HepG2 (cell line): Measurements from ENCODE around the gene DLL3. TPM values are rescaled to one million over a fixed set of nuclear protein-coding genes. Genes with fewer than 3 reads are reported as not detected.
A peak's percentile ranks its signal among the peaks of the same experiment; 100 is the strongest.

Experiments
- HNRNPL ChIP-seq: fragments of 200-400 bp; formaldehyde crosslinking; IDR thresholded peaks from 2 replicates; pipeline ENCODE4 v1.6.1; 2017; ENCODE audit warnings: mild to moderate bottlenecking, low read depth, low read length
- MNT ChIP-seq: fragments of 450-650 bp; IDR thresholded peaks from 2 replicates; pipeline ENCODE4 v1.6.1; 2016
- PAF1 ChIP-seq: IDR thresholded peaks from 2 replicates; pipeline ENCODE4 v1.6.1; 2016; ENCODE audit warnings: missing genetic modification reagents, missing compliant biosample characterization
- RAD21 ChIP-seq: fragments of 450-650 bp; formaldehyde crosslinking; IDR thresholded peaks from 2 replicates; pipeline ENCODE4 v1.5.0; 2020; ENCODE audit warnings: mild to moderate bottlenecking
- TSC22D2 ChIP-seq: sonication (generic); formaldehyde crosslinking; IDR thresholded peaks from 2 replicates; pipeline ENCODE4 v1.5.1; 2020; ENCODE audit warnings: missing genetic modification reagents, mild to moderate bottlenecking, borderline replicate concordance
- ZBTB20 ChIP-seq: sonication (generic); formaldehyde crosslinking; IDR thresholded peaks from 2 replicates; pipeline ENCODE4 v1.8.1; 2023; ENCODE audit warnings: missing genetic modification reagents, low read depth, mild to moderate bottlenecking, borderline replicate concordance
- ZKSCAN1 ChIP-seq: fragments of 150-350 bp; IDR thresholded peaks from 2 replicates; pipeline ENCODE4 v1.6.1; 2014; ENCODE audit warnings: low read length
- ZMYM3 ChIP-seq: sonication (generic); formaldehyde crosslinking; IDR thresholded peaks from 2 replicates; pipeline ENCODE4 v1.5.1; 2020; ENCODE audit warnings: mild to moderate bottlenecking, missing genetic modification reagents
- ZNF10 ChIP-seq: sonication (generic); formaldehyde crosslinking; IDR thresholded peaks from 2 replicates; pipeline ENCODE4 v1.4.0; 2020; ENCODE audit warnings: mild to moderate bottlenecking, low read depth, missing genetic modification reagents, borderline replicate concordance
- ZNF383 ChIP-seq: sonication (generic); formaldehyde crosslinking; IDR thresholded peaks from 2 replicates; pipeline ENCODE4 v1.4.0; 2020; ENCODE audit warnings: missing genetic modification reagents, mild to moderate bottlenecking, borderline replicate concordance
- ZNF414 ChIP-seq: sonication (generic); formaldehyde crosslinking; IDR thresholded peaks from 2 replicates; pipeline ENCODE4 v1.5.0; 2020; ENCODE audit warnings: missing genetic modification reagents
- ZNF430 ChIP-seq: sonication (generic); formaldehyde crosslinking; IDR thresholded peaks from 2 replicates; pipeline ENCODE4 v1.9.0; 2021; ENCODE audit warnings: mild to moderate bottlenecking, missing genetic modification reagents
- polyA plus RNA-seq, 8 experiments: library from polyadenylated mRNA; depleted of rRNA in 3 of 8; stranded (reverse) in 7 of 8; unstranded in 1 of 8; fragments of >200 nt; fragmentation: Illumina TruSeq in 4 of 8; extraction: Trizol in 4 of 8; gene quantifications; 2 replicates each; pipeline versions ENCODE4 v1.2.1 to v1.2.3, GENCODE V29; 2011 to 2016; ENCODE audit warnings: low read depth in 4 of 8, missing spikeins in 1 of 8, mixed read lengths in 1 of 8; ENCODE audit not compliant: insufficient read depth in 1 of 8
- total RNA-seq, 5 experiments: library from RNA; depleted of rRNA; stranded (reverse); fragments of >200 nt; fragmentation: Illumina TruSeq; extraction: Trizol; gene quantifications; 2 replicates each; pipeline ENCODE4 v1.2.3, GENCODE V29; 2016; ENCODE audit warnings: low read depth in 1 of 5
- TF ChIP-seq, protein P1 (sequence below): sonication (generic); formaldehyde crosslinking; conservative IDR thresholded peaks from 2 replicates; pipeline ENCODE4 v1.4.0; 2020; ENCODE audit warnings: missing genetic modification reagents
- TF ChIP-seq, protein P2 (sequence below): sonication (generic); formaldehyde crosslinking; IDR thresholded peaks from 2 replicates; pipeline ENCODE4 v1.4.0; 2020; ENCODE audit warnings: mild to moderate bottlenecking, missing genetic modification reagents
- TF ChIP-seq, protein P3 (sequence below): sonication (generic); formaldehyde crosslinking; IDR thresholded peaks from 2 replicates; pipeline ENCODE4 v1.4.0; 2020; ENCODE audit warnings: missing genetic modification reagents

The DLL3 gene
- total and polyA plus RNA-seq, 2 of the 13 experiments (the other 11 are each of a cell fraction or from before 2014, with no cell fraction given) = 0.35 to 0.55 TPM

- TF ChIP-seq ZNF414 (CRISPR knock-in tag) = no peak
- TF ChIP-seq, protein P1, sequence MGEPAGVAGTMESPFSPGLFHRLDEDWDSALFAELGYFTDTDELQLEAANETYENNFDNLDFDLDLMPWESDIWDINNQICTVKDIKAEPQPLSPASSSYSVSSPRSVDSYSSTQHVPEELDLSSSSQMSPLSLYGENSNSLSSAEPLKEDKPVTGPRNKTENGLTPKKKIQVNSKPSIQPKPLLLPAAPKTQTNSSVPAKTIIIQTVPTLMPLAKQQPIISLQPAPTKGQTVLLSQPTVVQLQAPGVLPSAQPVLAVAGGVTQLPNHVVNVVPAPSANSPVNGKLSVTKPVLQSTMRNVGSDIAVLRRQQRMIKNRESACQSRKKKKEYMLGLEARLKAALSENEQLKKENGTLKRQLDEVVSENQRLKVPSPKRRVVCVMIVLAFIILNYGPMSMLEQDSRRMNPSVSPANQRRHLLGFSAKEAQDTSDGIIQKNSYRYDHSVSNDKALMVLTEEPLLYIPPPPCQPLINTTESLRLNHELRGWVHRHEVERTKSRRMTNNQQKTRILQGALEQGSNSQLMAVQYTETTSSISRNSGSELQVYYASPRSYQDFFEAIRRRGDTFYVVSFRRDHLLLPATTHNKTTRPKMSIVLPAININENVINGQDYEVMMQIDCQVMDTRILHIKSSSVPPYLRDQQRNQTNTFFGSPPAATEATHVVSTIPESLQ = no peak
- TF ChIP-seq TSC22D2 (CRISPR knock-in tag) = peak; percentile 89
- no peak for TF ChIP-seq HNRNPL
- TF ChIP-seq RAD21 (CRISPR knock-in tag) = no peak
- no peak for TF ChIP-seq ZNF383 (CRISPR knock-in tag)
- TF ChIP-seq ZNF430 (CRISPR knock-in tag) = peak; percentile 80
- no peak for TF ChIP-seq ZMYM3
- no peak for TF ChIP-seq MNT
- TF ChIP-seq, protein P2, sequence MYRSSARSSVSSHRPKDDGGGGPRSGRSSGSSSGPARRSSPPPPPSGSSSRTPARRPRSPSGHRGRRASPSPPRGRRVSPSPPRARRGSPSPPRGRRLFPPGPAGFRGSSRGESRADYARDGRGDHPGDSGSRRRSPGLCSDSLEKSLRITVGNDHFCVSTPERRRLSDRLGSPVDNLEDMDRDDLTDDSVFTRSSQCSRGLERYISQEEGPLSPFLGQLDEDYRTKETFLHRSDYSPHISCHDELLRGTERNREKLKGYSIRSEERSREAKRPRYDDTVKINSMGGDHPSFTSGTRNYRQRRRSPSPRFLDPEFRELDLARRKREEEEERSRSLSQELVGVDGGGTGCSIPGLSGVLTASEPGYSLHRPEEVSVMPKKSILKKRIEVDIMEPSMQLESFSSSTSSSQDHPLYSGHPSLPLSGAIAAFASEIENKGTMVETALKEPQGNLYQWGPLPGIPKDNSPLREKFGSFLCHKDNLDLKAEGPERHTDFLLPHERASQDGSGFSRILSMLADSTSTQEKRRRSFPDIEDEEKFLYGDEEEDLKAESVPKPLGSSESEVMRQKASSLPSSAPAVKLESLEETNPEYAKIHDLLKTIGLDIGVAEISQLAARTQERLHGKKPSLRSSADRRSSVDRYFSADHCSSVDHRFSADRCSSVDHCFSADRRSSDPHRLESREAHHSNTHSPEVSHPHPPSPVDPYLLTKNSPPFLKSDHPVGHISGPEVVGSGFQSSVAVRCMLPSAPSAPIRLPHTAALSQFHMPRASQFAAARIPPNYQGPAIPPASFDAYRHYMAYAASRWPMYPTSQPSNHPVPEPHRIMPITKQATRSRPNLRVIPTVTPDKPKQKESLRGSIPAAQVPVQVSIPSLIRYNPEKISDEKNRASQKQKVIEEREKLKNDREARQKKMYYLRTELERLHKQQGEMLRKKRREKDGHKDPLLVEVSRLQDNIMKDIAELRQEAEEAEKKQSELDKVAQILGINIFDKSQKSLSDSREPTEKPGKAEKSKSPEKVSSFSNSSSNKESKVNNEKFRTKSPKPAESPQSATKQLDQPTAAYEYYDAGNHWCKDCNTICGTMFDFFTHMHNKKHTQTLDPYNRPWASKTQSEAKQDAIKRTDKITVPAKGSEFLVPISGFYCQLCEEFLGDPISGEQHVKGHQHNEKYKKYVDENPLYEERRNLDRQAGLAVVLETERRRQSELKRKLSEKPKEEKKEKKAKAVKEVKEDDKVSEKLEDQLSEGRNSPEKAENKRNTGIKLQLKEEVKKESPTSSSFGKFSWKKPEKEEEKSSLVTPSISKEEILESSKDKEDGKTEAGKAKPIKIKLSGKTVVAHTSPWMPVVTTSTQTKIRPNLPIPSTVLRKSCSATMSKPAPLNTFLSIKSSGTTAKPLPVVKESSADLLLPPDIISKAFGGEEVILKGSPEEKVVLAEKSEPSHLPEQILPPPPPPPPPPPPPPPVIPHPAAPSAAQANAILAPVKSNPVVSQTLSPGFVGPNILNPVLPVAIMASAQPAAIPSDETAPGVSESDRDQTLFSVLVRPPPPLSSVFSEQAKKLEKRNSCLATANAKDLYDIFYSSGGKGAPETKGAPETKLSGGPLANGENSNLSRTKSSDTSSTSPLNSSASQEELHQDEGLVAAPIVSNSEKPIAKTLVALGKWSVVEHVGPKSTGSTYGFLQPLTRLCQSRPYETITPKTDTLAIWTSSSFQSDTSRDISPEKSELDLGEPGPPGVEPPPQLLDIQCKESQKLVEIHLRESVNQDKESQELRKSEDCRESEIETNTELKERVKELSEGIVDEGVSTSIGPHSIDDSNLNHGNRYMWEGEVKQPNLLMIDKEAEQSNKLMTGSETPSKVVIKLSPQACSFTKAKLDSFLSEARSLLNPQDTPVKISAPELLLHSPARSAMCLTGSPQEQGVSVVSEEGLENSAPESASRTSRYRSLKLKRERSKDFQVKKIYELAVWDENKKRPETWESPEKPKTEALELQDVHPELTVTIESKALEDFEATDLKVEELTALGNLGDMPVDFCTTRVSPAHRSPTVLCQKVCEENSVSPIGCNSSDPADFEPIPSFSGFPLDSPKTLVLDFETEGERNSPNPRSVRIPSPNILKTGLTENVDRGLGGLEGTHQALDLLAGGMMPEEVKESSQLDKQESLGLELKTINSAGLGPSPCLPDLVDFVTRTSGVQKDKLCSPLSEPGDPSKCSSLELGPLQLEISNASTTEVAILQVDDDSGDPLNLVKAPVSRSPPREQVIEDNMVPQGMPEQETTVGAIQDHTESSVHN = peak; percentile 76; the same call in 1 of the 2 replicates
- TF ChIP-seq, protein P3, sequence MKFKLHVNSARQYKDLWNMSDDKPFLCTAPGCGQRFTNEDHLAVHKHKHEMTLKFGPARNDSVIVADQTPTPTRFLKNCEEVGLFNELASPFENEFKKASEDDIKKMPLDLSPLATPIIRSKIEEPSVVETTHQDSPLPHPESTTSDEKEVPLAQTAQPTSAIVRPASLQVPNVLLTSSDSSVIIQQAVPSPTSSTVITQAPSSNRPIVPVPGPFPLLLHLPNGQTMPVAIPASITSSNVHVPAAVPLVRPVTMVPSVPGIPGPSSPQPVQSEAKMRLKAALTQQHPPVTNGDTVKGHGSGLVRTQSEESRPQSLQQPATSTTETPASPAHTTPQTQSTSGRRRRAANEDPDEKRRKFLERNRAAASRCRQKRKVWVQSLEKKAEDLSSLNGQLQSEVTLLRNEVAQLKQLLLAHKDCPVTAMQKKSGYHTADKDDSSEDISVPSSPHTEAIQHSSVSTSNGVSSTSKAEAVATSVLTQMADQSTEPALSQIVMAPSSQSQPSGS = no peak; the same call in 1 of the 2 replicates
- no peak for TF ChIP-seq ZKSCAN1
- no peak for TF ChIP-seq ZNF10 (CRISPR knock-in tag)
- peak; percentile 51; the same call in 1 of the 2 replicates for TF ChIP-seq ZBTB20 (CRISPR knock-in tag)
- TF ChIP-seq PAF1 (CRISPR knock-in tag) = no peak
Measured at GRCh38 chr19:39506944-39507714, 8.4 kb downstream of the DLL3 start (continued).
